Islet precursor cell (in vitro differentiated cells): Measurements from ENCODE around the gene AMDHD2.

ENCODE experiments used
- DNase-seq: peaks from one replicate; pipeline ENCODE4 v3.0.0-alpha.2; 2018

The AMDHD2 gene

DNA sequence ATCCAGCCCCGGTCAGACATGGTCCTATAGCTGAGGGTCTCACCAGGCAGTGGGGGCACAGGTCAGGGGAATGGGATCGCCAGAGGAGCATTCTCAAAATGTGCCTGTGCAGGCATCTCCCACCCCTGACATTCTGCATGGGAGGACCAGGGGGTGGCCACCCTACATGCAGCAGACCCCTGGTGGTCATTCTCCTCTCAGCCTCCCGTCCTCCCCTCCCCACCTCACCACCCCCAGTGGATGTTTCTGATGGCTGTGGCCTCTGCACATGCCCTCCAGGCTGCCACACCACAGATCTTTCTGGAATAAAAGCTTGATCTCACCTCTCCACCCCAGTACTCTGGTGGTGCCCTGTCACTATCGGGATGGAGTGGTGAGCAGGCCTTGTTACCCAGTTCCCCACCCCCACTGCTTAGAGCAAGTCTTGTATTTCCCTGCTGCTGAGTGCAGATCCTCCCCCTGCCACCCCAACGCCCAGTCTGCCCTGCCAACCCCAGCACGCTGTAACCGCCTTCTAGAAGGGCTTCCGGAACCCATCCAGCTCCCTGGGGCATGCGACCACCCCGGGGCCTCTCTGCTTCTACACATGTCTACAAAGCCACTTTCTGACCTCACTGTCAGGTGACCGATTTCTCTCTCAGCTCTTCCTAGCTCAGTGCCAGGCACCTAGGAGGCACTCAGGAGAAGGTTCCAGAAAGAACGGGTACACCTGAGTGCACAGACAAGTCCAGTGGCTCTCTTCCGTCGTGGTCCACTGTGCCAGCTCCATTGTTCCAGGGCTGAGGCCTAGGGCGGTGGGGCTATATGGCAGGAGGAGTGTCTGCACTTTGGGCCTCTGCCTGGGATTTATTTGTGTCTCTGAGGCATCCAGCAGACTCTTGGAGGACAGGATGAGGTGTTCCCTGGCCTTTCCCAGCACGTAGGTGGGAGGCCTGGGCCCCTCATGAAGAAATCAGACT is 36.0 kb upstream of the AMDHD2 start:
- no peak for DNase-seq

- DNase-seq: no peak
Measured at GRCh38 chr16:2484898-2485508, 35.2 kb upstream of the AMDHD2 start.

DNA sequence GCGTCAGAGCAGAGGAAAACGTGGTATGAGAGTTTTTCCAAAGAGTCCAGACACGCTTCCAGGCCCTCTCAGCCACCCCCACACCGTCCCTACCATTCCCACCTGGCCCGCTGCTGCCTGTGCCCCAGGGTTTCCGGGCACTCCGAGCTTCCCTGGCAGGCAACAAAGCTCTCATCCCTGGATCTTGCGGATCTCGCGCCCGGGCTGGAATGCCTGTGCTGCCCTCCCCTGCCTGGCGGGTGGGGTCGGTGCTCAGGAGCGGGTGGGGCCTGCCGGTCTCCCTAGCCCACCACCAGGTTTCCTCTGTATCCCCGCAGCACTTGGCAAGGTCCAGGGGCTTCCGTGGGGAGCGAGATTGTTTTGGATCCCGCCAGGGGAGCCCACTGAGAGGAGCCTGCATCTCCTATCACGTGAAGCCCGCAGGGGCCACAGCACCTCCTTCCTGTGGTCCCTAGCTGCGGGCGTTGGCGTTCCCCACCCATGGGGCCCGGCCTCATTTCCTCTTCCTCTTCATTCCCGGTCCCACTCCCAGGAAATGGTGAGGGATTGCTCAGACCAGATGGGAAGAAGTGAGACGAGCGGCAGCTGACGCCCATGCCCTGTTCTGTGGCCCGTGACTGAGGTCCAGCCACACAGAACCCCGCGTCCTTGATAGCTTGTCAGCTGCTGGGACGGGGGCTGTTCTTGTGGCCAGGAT is 34.2 kb upstream of the AMDHD2 start:
- DNase-seq: no peak

DNA sequence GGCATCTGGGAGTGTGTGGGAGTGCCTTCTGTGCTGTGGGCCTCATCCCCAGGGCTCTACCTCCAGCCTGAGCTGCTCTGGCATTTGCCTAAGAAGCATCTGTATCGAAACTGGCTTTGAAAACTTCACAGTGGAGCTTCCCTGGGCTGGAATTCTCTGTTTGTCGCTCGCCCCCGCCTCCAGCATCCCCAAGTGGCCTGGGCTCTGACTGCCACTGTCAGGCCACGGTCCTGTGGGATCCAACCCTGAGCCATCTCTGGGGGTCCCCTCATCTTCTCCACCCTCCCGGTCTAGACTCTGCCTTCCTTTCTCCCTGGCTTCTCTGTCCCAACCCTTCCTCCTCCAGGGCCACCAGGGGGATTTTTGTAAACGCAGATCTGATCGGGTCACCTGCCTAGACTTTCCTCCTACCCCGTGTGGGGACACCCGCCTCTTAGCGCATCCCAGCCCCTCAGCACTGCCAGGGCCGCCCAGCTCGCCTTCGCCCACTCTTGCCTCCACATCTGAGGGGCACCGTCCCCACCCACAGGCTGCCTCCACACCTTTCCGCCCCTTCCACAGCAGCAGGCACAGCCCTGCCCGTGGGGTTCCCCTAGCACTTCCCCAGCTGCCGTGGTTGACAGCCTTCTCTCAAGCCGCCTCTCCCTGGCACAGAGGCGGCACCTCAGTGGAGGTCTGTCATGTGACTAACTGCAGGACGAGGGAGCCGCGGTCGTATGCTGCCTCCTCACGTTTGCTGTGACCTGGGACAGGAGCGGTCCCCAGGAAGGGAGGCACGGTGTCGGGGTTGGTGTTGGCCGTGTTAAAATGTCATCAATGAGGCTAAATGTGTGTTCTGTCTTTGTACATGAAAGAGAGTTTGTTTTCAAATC is 33.3 kb upstream of the AMDHD2 start:
- no peak for DNase-seq

DNA sequence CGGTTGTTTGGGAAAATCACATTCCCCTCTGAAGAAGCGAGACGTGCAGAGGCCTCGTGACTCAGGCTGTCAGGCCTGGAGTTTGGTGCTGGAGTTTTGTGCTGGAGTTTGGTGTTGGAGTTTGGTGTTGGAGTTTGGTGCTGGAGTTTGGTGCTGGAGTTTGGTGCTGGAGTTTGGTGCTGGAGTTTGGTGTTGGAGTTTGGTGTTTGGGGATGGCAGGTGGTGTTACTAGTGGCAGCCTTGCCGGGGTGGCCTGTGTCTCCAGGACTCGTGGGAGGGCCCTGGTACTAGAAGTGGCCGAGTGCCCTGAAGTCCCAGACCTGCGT is 32.7 kb upstream of the AMDHD2 start:
- no peak for DNase-seq

DNA sequence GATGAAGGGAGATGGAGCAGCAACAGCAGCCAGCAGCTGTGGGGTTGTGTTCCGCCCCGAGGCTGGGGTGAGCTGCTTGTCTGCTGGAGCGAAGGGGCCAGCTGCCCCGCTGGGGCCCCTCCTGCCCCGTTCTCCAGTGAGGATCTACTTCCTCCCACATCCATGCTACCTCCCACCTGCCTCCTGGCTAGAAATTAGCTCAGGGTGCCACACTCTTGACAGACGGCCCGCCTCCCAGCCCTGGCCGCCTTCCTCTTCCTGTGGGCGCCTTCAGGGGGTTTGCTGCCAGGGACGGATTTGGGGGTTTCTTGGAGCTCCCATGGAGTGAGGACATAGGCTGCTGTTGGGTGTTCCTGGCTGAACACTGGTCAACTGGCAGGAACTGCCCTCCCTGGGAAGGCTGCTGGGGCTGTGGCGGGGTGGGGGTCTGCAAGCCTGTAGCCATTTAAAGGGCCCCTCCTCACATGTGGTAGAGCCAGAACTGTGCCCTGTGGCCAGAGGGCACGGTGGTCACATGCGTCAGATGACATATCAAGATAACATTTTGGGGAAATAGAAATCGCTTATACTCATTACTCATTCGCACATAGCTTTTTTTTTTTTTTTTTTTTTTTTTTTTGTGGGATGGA is 32.2 kb upstream of the AMDHD2 start:
- DNase-seq: no peak

DNA sequence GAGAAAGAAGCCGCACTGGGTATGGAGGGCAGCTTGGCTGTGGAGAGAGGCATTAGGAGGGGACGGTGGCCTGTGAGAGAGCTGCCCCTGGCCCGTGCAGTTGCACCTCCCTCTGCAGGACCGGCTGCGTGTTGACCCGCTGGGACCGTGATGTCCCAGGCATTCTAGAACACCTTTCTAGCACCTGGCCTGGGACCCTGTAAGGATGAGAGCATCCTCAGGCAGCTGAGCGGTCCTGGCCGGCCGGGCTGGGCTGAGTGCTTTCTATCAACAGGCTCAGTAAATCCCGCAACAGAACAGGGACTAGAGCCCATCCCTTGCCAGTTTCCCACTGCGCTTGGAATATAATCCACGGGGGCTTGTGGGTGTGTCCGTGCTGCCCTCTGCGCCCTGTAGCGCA is 30.6 kb upstream of the AMDHD2 start:
- DNase-seq: no peak

GRCh38 chr16:2490190-2491105 is 29.7 kb upstream of the AMDHD2 start:
- no peak for DNase-seq

GRCh38 chr16:2492292-2492691 is 27.9 kb upstream of the AMDHD2 start:
- no peak for DNase-seq

DNA sequence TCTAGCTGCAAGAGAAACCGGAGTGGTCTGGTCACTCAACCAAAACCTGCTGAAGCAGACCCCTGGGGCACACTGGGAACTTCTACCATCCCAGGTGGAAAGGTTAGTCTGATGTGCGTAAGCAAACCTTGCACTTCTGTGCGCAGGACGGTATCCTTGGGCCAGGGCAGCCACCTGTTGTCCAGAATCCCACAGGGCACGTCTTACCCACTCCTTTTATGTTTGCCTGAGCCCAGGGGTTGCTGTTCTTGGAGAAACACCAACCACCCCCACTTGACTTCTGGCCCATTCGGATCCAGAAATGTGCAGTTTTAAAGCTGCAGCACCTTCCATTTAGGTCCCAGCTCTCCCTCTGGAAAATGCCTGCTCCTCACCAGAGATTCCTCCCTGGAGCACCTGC is 26.6 kb upstream of the AMDHD2 start:
- DNase-seq: no peak

DNA sequence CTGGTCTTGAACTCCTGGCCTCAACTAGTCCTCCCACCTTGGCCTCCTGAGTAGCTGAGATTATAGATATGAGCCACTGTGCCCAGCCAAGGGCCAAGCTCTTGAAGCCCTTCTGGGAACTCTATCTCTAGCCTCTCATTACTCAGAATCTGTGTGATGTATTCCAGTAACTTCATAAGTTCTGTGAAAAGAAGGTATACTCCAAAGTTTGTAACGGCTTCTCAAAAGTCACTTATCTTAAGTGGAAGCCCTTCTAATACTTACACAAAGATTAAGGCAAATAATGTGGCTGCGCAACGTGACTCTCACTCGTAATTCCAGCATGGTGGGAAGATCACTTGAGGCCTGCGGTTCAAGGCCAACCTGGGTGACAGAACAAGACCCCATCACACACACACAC is 25.6 kb upstream of the AMDHD2 start:
- no peak for DNase-seq

- no peak for DNase-seq
Measured at GRCh38 chr16:2495041-2495440, 25.1 kb upstream of the AMDHD2 start.

GRCh38 chr16:2496223-2497115 is 23.7 kb upstream of the AMDHD2 start:
- DNase-seq: no peak

DNA sequence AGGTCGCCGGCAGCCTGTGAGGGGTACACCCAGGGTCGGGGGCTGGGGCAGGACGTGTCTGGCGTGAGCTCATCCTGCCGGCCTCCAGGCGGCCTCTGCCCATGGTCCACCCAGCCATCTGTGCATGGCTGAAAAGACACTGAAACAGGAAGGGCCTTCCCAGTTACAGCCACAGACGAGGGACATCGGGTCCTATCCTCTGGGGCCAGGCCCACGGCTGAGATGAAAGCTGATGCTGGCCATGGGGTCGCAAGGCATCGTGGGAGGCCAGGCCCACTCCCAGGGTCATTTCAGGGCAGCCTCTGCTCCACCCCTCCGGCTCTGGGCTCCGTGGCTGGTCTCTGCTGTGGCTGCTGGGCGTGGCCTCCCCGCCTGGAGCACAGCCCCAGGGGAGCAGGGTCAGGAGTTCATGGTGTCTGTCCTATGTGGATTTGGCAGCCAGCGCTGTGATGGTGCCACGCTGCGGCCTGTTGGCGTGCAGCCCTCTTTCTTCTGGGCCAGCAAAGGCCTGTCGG is 23.0 kb upstream of the AMDHD2 start:
- no peak for DNase-seq

DNA sequence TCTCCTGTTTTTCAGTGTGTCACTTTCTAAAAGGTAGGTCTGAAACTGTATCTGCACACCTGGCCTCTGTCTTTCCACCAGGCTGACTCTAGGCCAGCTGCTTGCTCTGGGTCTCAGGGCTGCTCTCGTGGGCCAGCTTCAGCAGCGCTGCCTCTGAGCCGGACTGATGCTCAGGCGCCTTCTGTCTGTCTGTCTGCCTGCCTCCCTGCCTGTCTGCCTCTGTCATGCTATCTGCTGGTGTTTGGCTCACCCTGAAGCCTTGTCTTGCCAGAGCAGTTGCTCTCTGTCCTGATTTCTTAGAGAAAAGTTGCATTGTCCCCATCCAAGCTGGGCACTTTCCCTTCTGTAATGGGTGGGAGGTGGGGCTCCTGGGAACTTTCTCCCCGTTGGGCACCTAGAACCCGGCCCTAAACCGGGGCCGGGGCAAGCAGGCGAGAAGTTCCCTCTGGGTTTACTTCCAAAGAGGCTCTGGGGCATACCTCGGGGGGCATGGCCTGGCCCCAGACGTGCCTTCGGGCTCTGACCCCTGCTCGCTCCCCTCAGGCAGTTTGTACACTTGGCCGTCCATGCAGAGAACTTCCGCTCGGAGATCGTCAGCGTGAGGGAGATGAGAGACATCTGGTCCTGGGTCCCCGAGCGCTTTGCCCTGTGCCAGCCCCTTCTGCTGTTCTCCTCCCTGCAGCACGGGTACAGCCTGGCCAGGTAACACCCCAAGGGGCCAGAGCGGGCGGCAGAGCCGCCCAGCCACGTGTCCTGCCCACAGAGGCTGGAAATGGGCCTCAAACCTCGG is 22.3 kb upstream of the AMDHD2 start:
- no peak for DNase-seq

- DNase-seq: no peak
Measured at GRCh38 chr16:2498531-2499253, 21.5 kb upstream of the AMDHD2 start.

- DNase-seq: no peak
Measured at GRCh38 chr16:2499454-2499853, 20.7 kb upstream of the AMDHD2 start.

DNA sequence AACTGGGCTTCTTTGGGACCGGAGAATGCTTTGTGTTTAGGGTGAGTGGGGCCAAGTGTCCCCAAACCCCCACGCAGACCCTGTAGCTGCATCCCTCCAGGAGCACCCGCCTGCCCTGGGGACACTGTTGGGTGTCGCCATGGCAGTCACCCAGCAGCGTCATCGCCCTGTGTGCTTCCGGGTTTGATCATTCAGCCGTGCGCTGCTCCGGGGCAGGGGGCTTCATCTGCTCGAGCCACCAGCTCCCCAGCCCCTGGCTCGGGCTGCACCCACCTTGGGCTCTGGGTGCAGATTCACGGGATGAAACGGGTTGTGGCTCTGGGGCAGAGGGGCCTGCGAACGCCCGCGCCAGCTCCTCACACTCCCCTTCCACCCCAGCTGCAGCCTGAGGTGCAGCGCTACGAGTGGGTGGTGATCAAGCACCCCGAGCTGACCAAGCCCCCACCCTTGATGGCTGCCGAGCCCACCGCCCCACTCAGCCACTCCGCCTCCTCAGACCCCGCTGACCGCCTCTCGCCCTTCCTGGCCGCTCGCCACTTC is 20.2 kb upstream of the AMDHD2 start:
- DNase-seq: no peak
